Thyroid gland (tissue), 4 donors: ENCODE data around the gene CHAD.

ENCODE experiments used
- POLR2A ChIP-seq, 2 donors: fragments of 450-650 bp; IDR thresholded peaks; one replicate each; pipeline ENCODE4 v1.6.1; 2017; ENCODE audit warnings: antibody characterized with exemption in 2 of 2, mild to moderate bottlenecking in 2 of 2, moderate library complexity in 1 of 2
- TF ChIP-seq, protein P1 (sequence below), 6 experiments: fragments of 200-600 bp in 3 of 6; fragments of 450-650 bp in 3 of 6; sonication (generic) in 3 of 6; IDR thresholded peaks; one replicate each; pipeline ENCODE4 v1.5.1; 2016 to 2019; ENCODE audit warnings: antibody characterized with exemption in 6 of 6, mild to moderate bottlenecking in 2 of 6, inconsistent platforms in 1 of 6, moderate library complexity in 1 of 6

DNA sequence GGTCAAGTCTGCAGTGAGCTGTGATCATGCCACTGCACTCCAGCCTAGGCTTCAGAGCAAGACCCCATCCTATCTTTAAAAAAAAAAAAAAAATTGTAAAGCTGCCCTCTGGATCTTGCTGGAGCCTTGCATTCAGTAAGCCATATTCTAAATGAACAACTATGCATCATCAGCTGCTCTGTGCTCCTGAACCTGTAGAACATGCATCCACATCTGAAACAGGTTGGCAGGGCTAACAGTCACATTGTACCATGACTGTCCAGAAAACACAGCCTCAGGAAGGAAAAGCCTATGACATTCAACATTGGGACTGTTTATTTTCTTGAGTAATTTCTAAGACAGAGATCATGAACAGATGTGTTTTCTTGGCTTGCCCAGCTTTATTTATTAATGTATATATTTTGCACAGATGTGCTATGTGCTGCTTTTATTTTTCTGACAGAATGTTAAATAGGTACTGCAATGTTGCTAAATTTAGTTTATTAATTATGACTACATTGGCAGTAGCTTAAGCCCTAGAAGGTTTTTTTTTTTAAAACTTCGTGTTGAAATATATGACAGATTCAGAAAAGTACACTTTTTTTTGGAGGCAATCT, 22.9 kb downstream of the CHAD start:
- no peak for TF ChIP-seq POLR2A (IDR thresholded peaks at IDR 0.05)
- TF ChIP-seq, protein P1, sequence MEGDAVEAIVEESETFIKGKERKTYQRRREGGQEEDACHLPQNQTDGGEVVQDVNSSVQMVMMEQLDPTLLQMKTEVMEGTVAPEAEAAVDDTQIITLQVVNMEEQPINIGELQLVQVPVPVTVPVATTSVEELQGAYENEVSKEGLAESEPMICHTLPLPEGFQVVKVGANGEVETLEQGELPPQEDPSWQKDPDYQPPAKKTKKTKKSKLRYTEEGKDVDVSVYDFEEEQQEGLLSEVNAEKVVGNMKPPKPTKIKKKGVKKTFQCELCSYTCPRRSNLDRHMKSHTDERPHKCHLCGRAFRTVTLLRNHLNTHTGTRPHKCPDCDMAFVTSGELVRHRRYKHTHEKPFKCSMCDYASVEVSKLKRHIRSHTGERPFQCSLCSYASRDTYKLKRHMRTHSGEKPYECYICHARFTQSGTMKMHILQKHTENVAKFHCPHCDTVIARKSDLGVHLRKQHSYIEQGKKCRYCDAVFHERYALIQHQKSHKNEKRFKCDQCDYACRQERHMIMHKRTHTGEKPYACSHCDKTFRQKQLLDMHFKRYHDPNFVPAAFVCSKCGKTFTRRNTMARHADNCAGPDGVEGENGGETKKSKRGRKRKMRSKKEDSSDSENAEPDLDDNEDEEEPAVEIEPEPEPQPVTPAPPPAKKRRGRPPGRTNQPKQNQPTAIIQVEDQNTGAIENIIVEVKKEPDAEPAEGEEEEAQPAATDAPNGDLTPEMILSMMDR (IDR thresholded peaks at IDR 0.05) = no peak
